Esophagus squamous epithelium (tissue), 5 donors: ENCODE measurements around the gene FNIP1. TPM values are rescaled to one million over a fixed set of nuclear protein-coding genes. Genes with fewer than 3 reads are reported as not detected.

Experiments
- DNase-seq: peaks from one replicate; lab custom pipeline; 2025; lab: John Stamatoyannopoulos, UW
- H3K27ac ChIP-seq, 4 donors: fragments of 200-600 bp; sonication (generic); one replicate each; pipeline ENCODE4 v1.5.1; 2016 to 2019; ENCODE audit warnings: mild to moderate bottlenecking in 1 of 4
- H3K27me3 ChIP-seq, 4 donors: fragments of 200-600 bp; sonication (generic); 1 replicate in 3 of 4; 2 replicates in 1 of 4; pipeline versions ENCODE4 v1.5.1 to v1.6.0; 2017 to 2021; ENCODE audit warnings: antibody characterized with exemption in 1 of 4
- H3K36me3 ChIP-seq, 3 donors: fragments of 200-600 bp; sonication (generic); one replicate each; pipeline ENCODE4 v1.5.1; 2016 to 2019
- H3K4me1 ChIP-seq, 3 donors: fragments of 200-600 bp; sonication (generic); one replicate each; pipeline ENCODE4 v1.5.1; 2017 to 2019
- H3K4me3 ChIP-seq, 4 donors: fragments of 200-600 bp; sonication (generic); 1 replicate in 3 of 4; 2 replicates in 1 of 4; pipeline ENCODE4 v1.5.1; 2016 to 2019; ENCODE audit warnings: mild to moderate bottlenecking in 2 of 4, moderate library complexity in 1 of 4
- H3K9me3 ChIP-seq, 3 donors: fragments of 200-600 bp; sonication (generic); one replicate each; pipeline ENCODE4 v1.5.1; 2016 to 2019
- CTCF ChIP-seq, 6 experiments: fragments of 450-650 bp in 4 of 6; fragments of 200-600 bp in 2 of 6; sonication (generic) in 2 of 6; IDR thresholded peaks; one replicate each; pipeline ENCODE4 v1.5.1; 2016 to 2019; ENCODE audit warnings: antibody characterized with exemption in 6 of 6, mild to moderate bottlenecking in 4 of 6, moderate library complexity in 4 of 6
- POLR2A ChIP-seq, 4 donors: fragments of 450-650 bp; IDR thresholded peaks; one replicate each; pipeline ENCODE4 v1.6.1; 2017; ENCODE audit warnings: antibody characterized with exemption in 4 of 4, mild to moderate bottlenecking in 4 of 4, moderate library complexity in 3 of 4
- WGBS, 2 donors: methylation state at CpG; one replicate each; pipeline ENCODE4 v1.1.5; 2018; 5-methylcytosine and 5-hydroxymethylcytosine counted together
- intact Hi-C: fragments of 100-400 bp; cut with DNase I; formaldehyde crosslinking; loops from one replicate; pipeline ENCODE4 v1.15.0; 2022
- total RNA-seq, 4 donors: library from RNA; depleted of rRNA; stranded (reverse); fragments of >200 nt; gene quantifications; one replicate each; pipeline ENCODE4 v1.1.0, GENCODE V29; 2016
- donor health status: DM: yes; HTN: yes; CAD: no.

FNIP1 gene
- total RNA-seq, 4 donors from 2014 or later, result 7.6 to 41.6 (median 20.7) TPM

GRCh38 chr5:131693894-131694293 lies 102.9 kb downstream of the FNIP1 start:
- intact Hi-C loops, result no loop called here
- H3K9me3 ChIP-seq, result no peaks in the 10 kb centered on the region
- TF ChIP-seq POLR2A (IDR thresholded peaks at IDR 0.05) (no peak), CTCF (IDR thresholded peaks at IDR 0.05) (no peak)
- no peaks in the 10 kb centered on the region for H3K4me1 ChIP-seq
- no peaks in the 10 kb centered on the region for H3K27me3 ChIP-seq
- DNase-seq, result no peak
- H3K4me3 ChIP-seq, result no peak overlapping the region
- H3K36me3 ChIP-seq, result peaks cover 0 to 77% (median 5%) of the 10 kb centered on the region in 3 donors
- no peak overlapping the region for H3K27ac ChIP-seq
- 80 to 100% methylated on average over 1 of the region's 1 CpG for WGBS, 2 donors

GRCh38 chr5:131685516-131686171 lies 111.2 kb downstream of the FNIP1 start:
- Histone ChIP-seq H3K27me3 (no peaks in the 10 kb centered on the region), H3K4me3 (no peak overlapping the region), H3K27ac (no peak overlapping the region), H3K4me1 (no peaks in the 10 kb centered on the region), H3K9me3 (no peaks in the 10 kb centered on the region), H3K36me3 (peaks cover 0 to 32% (median 0%) of the 10 kb centered on the region in 3 donors)
- 77 to 96% methylated on average over 7 of the region's 7 CpGs for WGBS, 2 donors
- TF ChIP-seq CTCF (IDR thresholded peaks at IDR 0.05) (no peak), POLR2A (IDR thresholded peaks at IDR 0.05) (no peak)
- intact Hi-C loops, result no loop called here
- no peak for DNase-seq

GRCh38 chr5:131684595-131684994 lies 112.2 kb downstream of the FNIP1 start:
- Histone ChIP-seq H3K4me3 (no peak overlapping the region), H3K36me3 (peaks cover 0 to 26% (median 0%) of the 10 kb centered on the region in 3 donors), H3K27ac (no peak overlapping the region), H3K27me3 (no peaks in the 10 kb centered on the region), H3K4me1 (peaks cover 0 to 3% (median 0%) of the 10 kb centered on the region in 3 donors), H3K9me3 (no peaks in the 10 kb centered on the region)
- no peak for TF ChIP-seq POLR2A (IDR thresholded peaks at IDR 0.05)
- no peak for TF ChIP-seq CTCF (IDR thresholded peaks at IDR 0.05)
- intact Hi-C loops, result no loop called here
- DNase-seq, result no peak

- Histone ChIP-seq H3K9me3 (no peaks in the 10 kb centered on the region), H3K36me3 (peaks cover 0 to 28% (median 0%) of the 10 kb centered on the region in 3 donors), H3K27ac (no peak overlapping the region), H3K4me1 (peaks cover 0 to 3% (median 0%) of the 10 kb centered on the region in 3 donors), H3K27me3 (no peaks in the 10 kb centered on the region), H3K4me3 (no peak overlapping the region)
- intact Hi-C loops, result no loop called here
- WGBS, 2 donors, result 83 to 86% methylated on average over 1 of the region's 1 CpG
- no peak for DNase-seq
- TF ChIP-seq CTCF (IDR thresholded peaks at IDR 0.05), result no peak
Measured at GRCh38 chr5:131684051-131684450, 112.8 kb downstream of the FNIP1 start.

GRCh38 chr5:131682826-131683225 lies 114.0 kb downstream of the FNIP1 start:
- TF ChIP-seq POLR2A (IDR thresholded peaks at IDR 0.05) (no peak), CTCF (IDR thresholded peaks at IDR 0.05) (no peak)
- no peaks in the 10 kb centered on the region for H3K9me3 ChIP-seq
- DNase-seq, result no peak
- WGBS, 2 donors, result 66 to 89% methylated on average over 2 of the region's 2 CpGs
- no peak overlapping the region for H3K27ac ChIP-seq
- intact Hi-C loops, result no loop called here
- H3K27me3 ChIP-seq, result no peaks in the 10 kb centered on the region
- peaks cover 0 to 3% (median 0%) of the 10 kb centered on the region in 3 donors for H3K4me1 ChIP-seq
- no peak overlapping the region for H3K4me3 ChIP-seq
- peaks cover 0 to 40% (median 0%) of the 10 kb centered on the region in 3 donors for H3K36me3 ChIP-seq
